ENCODE measurements around the gene SALL2.

- TF ChIP-seq POLR2AphosphoS5 (IDR thresholded peaks at IDR 0.05; ENCODE audit: low read depth, low read length), result no peak
- TF ChIP-seq MXI1 (IDR thresholded peaks at IDR 0.05; ENCODE audit: low read depth, low read length), result no peak
- no peak for TF ChIP-seq EP300 (IDR thresholded peaks at IDR 0.05; ENCODE audit: borderline replicate concordance in 1 of 2, low read depth in 1 of 2, low read length in 1 of 2)
- TF ChIP-seq CTCF (IDR thresholded peaks at IDR 0.05), result no peak
- no peak for TF ChIP-seq RFX5 (IDR thresholded peaks at IDR 0.05; ENCODE audit: low read length)
- no peak for TF ChIP-seq SMC3 (IDR thresholded peaks at IDR 0.05; ENCODE audit: low read depth, low read length)
- TF ChIP-seq JUND (IDR thresholded peaks at IDR 0.05), result no peak
- TF ChIP-seq, protein P1, sequence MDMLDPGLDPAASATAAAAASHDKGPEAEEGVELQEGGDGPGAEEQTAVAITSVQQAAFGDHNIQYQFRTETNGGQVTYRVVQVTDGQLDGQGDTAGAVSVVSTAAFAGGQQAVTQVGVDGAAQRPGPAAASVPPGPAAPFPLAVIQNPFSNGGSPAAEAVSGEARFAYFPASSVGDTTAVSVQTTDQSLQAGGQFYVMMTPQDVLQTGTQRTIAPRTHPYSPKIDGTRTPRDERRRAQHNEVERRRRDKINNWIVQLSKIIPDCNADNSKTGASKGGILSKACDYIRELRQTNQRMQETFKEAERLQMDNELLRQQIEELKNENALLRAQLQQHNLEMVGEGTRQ (IDR thresholded peaks at IDR 0.05; ENCODE audit: borderline replicate concordance, low read depth, low read length), result no peak
- no peak for TF ChIP-seq REST (IDR thresholded peaks at IDR 0.05; ENCODE audit: low read depth, low read length)
- TF ChIP-seq, protein P2, sequence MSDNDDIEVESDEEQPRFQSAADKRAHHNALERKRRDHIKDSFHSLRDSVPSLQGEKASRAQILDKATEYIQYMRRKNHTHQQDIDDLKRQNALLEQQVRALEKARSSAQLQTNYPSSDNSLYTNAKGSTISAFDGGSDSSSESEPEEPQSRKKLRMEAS (IDR thresholded peaks at IDR 0.05; ENCODE audit: low read depth), result no peak
Observed at GRCh38 chr14:21537090-21537424, 10.9 kb upstream of the SALL2 start.

Measured in SK-N-SH (cell line).